Neural cell (in vitro differentiated cells): ENCODE results near the gene PNPLA5. TPM values are rescaled to one million over a fixed set of nuclear protein-coding genes. Genes with fewer than 3 reads are reported as not detected.

Experiments used
- H2AFZ ChIP-seq: fragments of 200-600, 300-800 bp; sonication (generic), shearing (Covaris generic); 2 replicates; pipeline ENCODE4 v1.6.0; 2014; ENCODE audit warnings: low read depth, mild to moderate bottlenecking, antibody characterized with exemption, low read length, moderate library complexity
- H3F3A ChIP-seq: fragments of 200-600 bp; shearing (Covaris generic); 2 replicates; pipeline ENCODE4 v1.6.1; 2016; ENCODE audit warnings: mild to moderate bottlenecking, moderate library complexity, mixed read lengths, antibody characterized with exemption, low read length; ENCODE audit not compliant: insufficient read depth, poor library complexity, severe bottlenecking
- H3K27ac ChIP-seq: fragments of 200-600, 300-800 bp; sonication (generic), shearing (Covaris generic); 2 replicates; pipeline ENCODE4 v1.5.1; 2014; ENCODE audit warnings: mild to moderate bottlenecking, low read length, moderate library complexity
- H3K27me3 ChIP-seq: fragments of 300-800, 200-600 bp; sonication (generic), shearing (Covaris generic); 2 replicates; pipeline ENCODE4 v1.6.0; 2014; ENCODE audit warnings: mild to moderate bottlenecking, low read depth, low read length, moderate library complexity; ENCODE audit not compliant: insufficient read depth
- H3K36me3 ChIP-seq: fragments of 300-800, 200-600 bp; sonication (generic), shearing (Covaris generic); 2 replicates; pipeline ENCODE4 v1.5.1; 2014; ENCODE audit warnings: mild to moderate bottlenecking, antibody characterized with exemption, low read length, moderate library complexity; ENCODE audit not compliant: insufficient read depth
- H3K4me2 ChIP-seq: fragments of 300-800, 200-600 bp; sonication (generic), shearing (Covaris generic); 2 replicates; pipeline ENCODE4 v1.6.0; 2014; ENCODE audit warnings: mild to moderate bottlenecking, low read length
- H3K4me3 ChIP-seq: fragments of 300-800, 200-600 bp; sonication (generic), shearing (Covaris generic); 2 replicates; pipeline ENCODE4 v1.5.1; 2014; ENCODE audit warnings: mild to moderate bottlenecking, low read length, moderate library complexity
- H3K79me2 ChIP-seq: fragments of 200-600 bp; shearing (Covaris generic); replicated peaks from 2 replicates; pipeline ENCODE4 v1.6.0; 2014; ENCODE audit warnings: mild to moderate bottlenecking, low read length, moderate library complexity; ENCODE audit not compliant: insufficient read depth
- H3K9ac ChIP-seq: fragments of 300-800, 200-600 bp; sonication (generic), shearing (Covaris generic); 2 replicates; pipeline ENCODE4 v1.6.1; 2016; ENCODE audit warnings: mild to moderate bottlenecking, low read length, mixed read lengths
- H3K9me2 ChIP-seq: fragments of 200-600 bp; shearing (Covaris generic); 2 replicates; pipeline ENCODE4 v1.6.1; 2016; ENCODE audit warnings: mild to moderate bottlenecking, low read length, mixed read lengths; ENCODE audit not compliant: insufficient read depth
- H3K9me3 ChIP-seq: fragments of 200-600, 300-800 bp; sonication (generic), shearing (Covaris generic); 2 replicates; pipeline ENCODE4 v1.6.1; 2016; ENCODE audit warnings: mild to moderate bottlenecking, mixed run types, low read length, moderate library complexity, mixed read lengths
- H4K20me1 ChIP-seq: fragments of 200-600 bp; shearing (Covaris generic); 2 replicates; pipeline ENCODE4 v1.6.1; 2016; ENCODE audit warnings: mild to moderate bottlenecking, mixed run types; ENCODE audit not compliant: insufficient read depth
- EP300 ChIP-seq: fragments of 450-650 bp; conservative IDR thresholded peaks from 2 replicates; pipeline ENCODE4 v1.6.1; 2014; ENCODE audit warnings: antibody characterized with exemption, mild to moderate bottlenecking, moderate library complexity; ENCODE audit not compliant: poor library complexity, severe bottlenecking
- EZH2 ChIP-seq: fragments of 200-600, 300-800 bp; shearing (Covaris generic), sonication (generic); IDR thresholded peaks from 2 replicates; pipeline ENCODE4 v1.6.1; 2014; ENCODE audit warnings: antibody characterized with exemption, low read length, borderline replicate concordance, mild to moderate bottlenecking; ENCODE audit not compliant: insufficient read depth, poor library complexity, severe bottlenecking
- MXI1 ChIP-seq: fragments of 450-650 bp; conservative IDR thresholded peaks from 2 replicates; pipeline ENCODE4 v1.6.1; 2014; ENCODE audit warnings: antibody characterized with exemption, mild to moderate bottlenecking; ENCODE audit not compliant: poor library complexity, severe bottlenecking
- POLR2AphosphoS5 ChIP-seq: IDR thresholded peaks from 2 replicates; pipeline ENCODE4 v1.6.1; 2012
- RAD21 ChIP-seq: fragments of 450-650 bp; conservative IDR thresholded peaks from 2 replicates; pipeline ENCODE4 v1.6.1; 2014; ENCODE audit warnings: antibody characterized with exemption, mild to moderate bottlenecking, moderate library complexity
- REST ChIP-seq: IDR thresholded peaks from 2 replicates; pipeline ENCODE4 v1.6.1; 2012; ENCODE audit warnings: borderline replicate concordance
- SMC3 ChIP-seq: fragments of 450-650 bp; conservative IDR thresholded peaks from 2 replicates; pipeline ENCODE4 v1.6.1; 2014; ENCODE audit warnings: antibody characterized with exemption, mild to moderate bottlenecking, moderate library complexity; ENCODE audit not compliant: poor library complexity
- TAF1 ChIP-seq: IDR thresholded peaks from 2 replicates; pipeline ENCODE4 v1.6.1; 2012; ENCODE audit warnings: low read depth
- polyA plus RNA-seq: library from polyadenylated mRNA; depleted of rRNA; stranded (reverse); fragments of >200 nt; gene quantifications from 2 replicates; pipeline ENCODE4 v1.2.3, GENCODE V29; 2014
- TF ChIP-seq, protein P1 (sequence below): fragments of 450-650 bp; IDR thresholded peaks from 2 replicates; pipeline ENCODE4 v1.5.1; 2014; ENCODE audit warnings: antibody characterized with exemption, mild to moderate bottlenecking, moderate library complexity; ENCODE audit not compliant: poor library complexity, severe bottlenecking

The PNPLA5 gene
- polyA plus RNA-seq, 1 donor from 2014 or later = not detected

DNA sequence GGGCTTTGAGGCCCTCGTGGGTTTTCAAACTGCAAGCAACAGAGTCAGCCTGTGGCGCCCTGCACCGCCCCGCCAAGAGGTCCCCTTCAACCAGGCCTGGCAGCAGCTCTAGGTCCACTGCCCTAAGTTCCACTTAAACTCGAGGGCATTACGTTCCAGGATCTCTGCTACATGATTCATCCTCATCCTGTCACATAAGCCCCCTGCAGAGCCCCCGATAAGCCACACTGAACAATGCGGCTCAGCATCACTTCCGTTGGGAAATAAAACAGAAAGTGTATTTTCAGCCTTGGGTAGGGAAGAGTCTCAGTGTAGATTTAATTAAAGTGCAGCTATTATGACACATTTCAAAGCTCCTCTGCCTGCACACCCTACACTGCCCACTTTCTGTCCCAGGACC, 54.1 kb downstream of the PNPLA5 start:
- H2AFZ ChIP-seq = no peak overlapping the region

DNA sequence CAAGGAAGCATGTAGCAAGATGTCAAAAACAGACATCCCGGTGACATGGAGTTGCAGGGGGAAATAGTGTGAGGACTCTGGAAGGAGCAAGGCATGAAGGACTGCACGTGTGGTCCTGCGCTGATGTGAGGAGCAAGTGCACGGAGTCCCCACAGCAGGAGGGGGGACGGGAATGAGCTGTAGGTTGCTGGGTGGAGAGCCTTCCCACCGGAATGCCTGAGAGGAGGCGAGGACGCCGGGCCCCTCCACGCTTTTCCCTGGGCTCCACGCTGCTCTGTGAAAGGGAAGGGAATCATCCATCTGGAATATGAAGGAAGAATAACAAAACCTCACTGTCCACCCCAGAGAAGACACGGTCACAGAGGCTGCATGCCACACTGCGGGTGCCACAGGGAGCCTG, 56.1 kb downstream of the PNPLA5 start:
- H3K27me3 ChIP-seq = no peaks in the 10 kb centered on the region
- no peak overlapping the region for H2AFZ ChIP-seq
- no peak overlapping the region for H3K9ac ChIP-seq
- H3K9me2 ChIP-seq = no peaks in the 10 kb centered on the region
- no peaks in the 10 kb centered on the region for H4K20me1 ChIP-seq
- H3K27ac ChIP-seq = no peak overlapping the region
- no peaks in the 10 kb centered on the region for H3K79me2 ChIP-seq
- H3K9me3 ChIP-seq = no peaks in the 10 kb centered on the region
- H3K36me3 ChIP-seq = no peaks in the 10 kb centered on the region
- no peaks in the 10 kb centered on the region for H3F3A ChIP-seq
- no peak overlapping the region for H3K4me3 ChIP-seq
- H3K4me2 ChIP-seq = no peak overlapping the region
- TF ChIP-seq RAD21 (no peak), EP300 (no peak), POLR2AphosphoS5 (no peak), SMC3 (no peak), TAF1 (no peak), EZH2 (no peak), MXI1 (no peak)
- TF ChIP-seq, protein P1, sequence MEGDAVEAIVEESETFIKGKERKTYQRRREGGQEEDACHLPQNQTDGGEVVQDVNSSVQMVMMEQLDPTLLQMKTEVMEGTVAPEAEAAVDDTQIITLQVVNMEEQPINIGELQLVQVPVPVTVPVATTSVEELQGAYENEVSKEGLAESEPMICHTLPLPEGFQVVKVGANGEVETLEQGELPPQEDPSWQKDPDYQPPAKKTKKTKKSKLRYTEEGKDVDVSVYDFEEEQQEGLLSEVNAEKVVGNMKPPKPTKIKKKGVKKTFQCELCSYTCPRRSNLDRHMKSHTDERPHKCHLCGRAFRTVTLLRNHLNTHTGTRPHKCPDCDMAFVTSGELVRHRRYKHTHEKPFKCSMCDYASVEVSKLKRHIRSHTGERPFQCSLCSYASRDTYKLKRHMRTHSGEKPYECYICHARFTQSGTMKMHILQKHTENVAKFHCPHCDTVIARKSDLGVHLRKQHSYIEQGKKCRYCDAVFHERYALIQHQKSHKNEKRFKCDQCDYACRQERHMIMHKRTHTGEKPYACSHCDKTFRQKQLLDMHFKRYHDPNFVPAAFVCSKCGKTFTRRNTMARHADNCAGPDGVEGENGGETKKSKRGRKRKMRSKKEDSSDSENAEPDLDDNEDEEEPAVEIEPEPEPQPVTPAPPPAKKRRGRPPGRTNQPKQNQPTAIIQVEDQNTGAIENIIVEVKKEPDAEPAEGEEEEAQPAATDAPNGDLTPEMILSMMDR = no peak

More for the DNA sequence above, 54.1 kb downstream of the PNPLA5 start:
- Histone ChIP-seq H3K9me3 (no peaks in the 10 kb centered on the region), H3K36me3 (no peaks in the 10 kb centered on the region), H3K27me3 (no peaks in the 10 kb centered on the region), H3K4me2 (no peak overlapping the region), H4K20me1 (no peaks in the 10 kb centered on the region), H3K4me3 (no peak overlapping the region), H3K27ac (no peak overlapping the region), H3F3A (no peaks in the 10 kb centered on the region), H3K9ac (no peak overlapping the region), H3K79me2 (no peaks in the 10 kb centered on the region), H3K9me2 (no peaks in the 10 kb centered on the region)
- TF ChIP-seq EZH2 = no peak
- TF ChIP-seq, protein P1 = no peak
- TF ChIP-seq MXI1 = no peak
- TF ChIP-seq POLR2AphosphoS5 = no peak
- no peak for TF ChIP-seq SMC3
- TF ChIP-seq RAD21 = no peak
- no peak for TF ChIP-seq REST
- no peak for TF ChIP-seq EP300
- TF ChIP-seq TAF1 = no peak
